IPS DF 4.7 (cell line): ENCODE results near the gene ADTRP.

Experiments used
- DNase-seq: peaks from one replicate; pipeline ENCODE4 v3.0.0-alpha.2; 2013; ENCODE audit warnings: low spot score; ENCODE audit errors: extremely low read depth

The ADTRP gene

GRCh38 chr6:11756292-11756691, 22.3 kb downstream of the ADTRP start:
- DNase-seq, result no peak

- DNase-seq, result no peak
Observed at GRCh38 chr6:11755725-11756124, 22.9 kb downstream of the ADTRP start.

GRCh38 chr6:11754625-11755271, 23.9 kb downstream of the ADTRP start:
- DNase-seq, result no peak

- DNase-seq, result no peak
Observed at GRCh38 chr6:11753798-11754197, 24.8 kb downstream of the ADTRP start.

- no peak for DNase-seq
Observed at GRCh38 chr6:11752360-11752759, 26.2 kb downstream of the ADTRP start.

GRCh38 chr6:11750682-11751081, 27.9 kb downstream of the ADTRP start:
- DNase-seq, result no peak

- DNase-seq, result no peak
Observed at GRCh38 chr6:11748591-11749210, 29.9 kb downstream of the ADTRP start.

GRCh38 chr6:11747021-11747420, 31.6 kb downstream of the ADTRP start:
- DNase-seq, result no peak

- DNase-seq, result no peak
Observed at GRCh38 chr6:11744753-11745152, 33.9 kb downstream of the ADTRP start.

- DNase-seq, result no peak
Observed at GRCh38 chr6:11744101-11744500, 34.5 kb downstream of the ADTRP start.

GRCh38 chr6:11740875-11741274, 37.7 kb downstream of the ADTRP start:
- no peak for DNase-seq

GRCh38 chr6:11738661-11739375, 39.8 kb downstream of the ADTRP start:
- DNase-seq, result no peak

GRCh38 chr6:11738234-11738633, 40.4 kb downstream of the ADTRP start:
- no peak for DNase-seq

GRCh38 chr6:11736601-11737000, 42.0 kb downstream of the ADTRP start:
- DNase-seq, result no peak

GRCh38 chr6:11734861-11735613, 43.6 kb downstream of the ADTRP start:
- no peak for DNase-seq

GRCh38 chr6:11732036-11732631, 46.5 kb downstream of the ADTRP start:
- DNase-seq, result no peak

GRCh38 chr6:11731423-11731822, 47.2 kb downstream of the ADTRP start:
- DNase-seq, result no peak

GRCh38 chr6:11730641-11731040, 48.0 kb downstream of the ADTRP start:
- no peak for DNase-seq

- no peak for DNase-seq
Observed at GRCh38 chr6:11729076-11729475, 49.5 kb downstream of the ADTRP start.

- no peak for DNase-seq
Observed at GRCh38 chr6:11727998-11728961, 50.3 kb downstream of the ADTRP start.
